Measurements from ENCODE around the gene ARHGAP24. TPM values are rescaled to one million over a fixed set of nuclear protein-coding genes. Genes with fewer than 3 reads are reported as not detected.
A peak's percentile ranks its signal among the peaks of the same experiment; 100 is the strongest.

The ARHGAP24 gene
- total and polyA plus RNA-seq, 3 donors from 2014 or later, result 5.7 to 9.9 (median 9.4) TPM

- Histone ChIP-seq H3K27me3 (no peaks in the 10 kb centered on the region), H3K4me1 (no peaks in the 10 kb centered on the region), H3K36me3 (ENCODE audit: low read depth, missing control alignments) (no peaks in the 10 kb centered on the region), H3K27ac (no peak overlapping the region), H3K4me3 (no peak overlapping the region), H3K9me3 (no peaks in the 10 kb centered on the region)
- intact Hi-C loops (cut with DNase I; ENCODE audit: low total_unique reads), result no loop called here
- DNase-seq, result no peak
- 95 to 98% methylated on average over 3 of the region's 3 CpGs for WGBS, 2 donors
- no peak for TF ChIP-seq POLR2A (IDR thresholded peaks at IDR 0.05)
- no peak for TF ChIP-seq CTCF (IDR thresholded peaks at IDR 0.05)
Observed at GRCh38 chr4:85774489-85774888, 299.5 kb downstream of the ARHGAP24 start.

GRCh38 chr4:85776096-85776495, 301.1 kb downstream of the ARHGAP24 start:
- Histone ChIP-seq H3K36me3 (ENCODE audit: low read depth, missing control alignments) (no peaks in the 10 kb centered on the region), H3K4me1 (no peaks in the 10 kb centered on the region), H3K27me3 (no peaks in the 10 kb centered on the region), H3K9me3 (no peaks in the 10 kb centered on the region), H3K27ac (no peak overlapping the region), H3K4me3 (no peak overlapping the region)
- intact Hi-C loops (cut with DNase I; ENCODE audit: low total_unique reads), result no loop called here
- TF ChIP-seq POLR2A (IDR thresholded peaks at IDR 0.05) (no peak), CTCF (IDR thresholded peaks at IDR 0.05) (no peak)
- DNase-seq, result no peak
- 73 to 77% methylated on average over 2 of the region's 2 CpGs for WGBS, 2 donors

- H3K27me3 ChIP-seq, result no peaks in the 10 kb centered on the region
- H3K36me3 ChIP-seq (ENCODE audit: low read depth, missing control alignments), result no peaks in the 10 kb centered on the region
- WGBS, 2 donors, result 82 to 89% methylated on average over 1 of the region's 1 CpG
- H3K9me3 ChIP-seq, result no peaks in the 10 kb centered on the region
- no peaks in the 10 kb centered on the region for H3K4me1 ChIP-seq
- intact Hi-C loops (cut with DNase I; ENCODE audit: low total_unique reads), result no loop called here
- no peak for TF ChIP-seq POLR2A (IDR thresholded peaks at IDR 0.05)
- no peak for TF ChIP-seq CTCF (IDR thresholded peaks at IDR 0.05)
- no peak overlapping the region for H3K4me3 ChIP-seq
- no peak for DNase-seq
- no peak overlapping the region for H3K27ac ChIP-seq
Observed at GRCh38 chr4:85776579-85776978, 301.6 kb downstream of the ARHGAP24 start.

- H3K4me3 ChIP-seq, result peak overlapping the region in 1 of 2 donors; percentile 16
- no peaks in the 10 kb centered on the region for H3K27me3 ChIP-seq
- intact Hi-C loops (cut with DNase I; ENCODE audit: low total_unique reads), result no loop called here
- peak overlapping the region in 1 of 2 donors; percentile 34 for H3K27ac ChIP-seq
- WGBS, 2 donors, result 52 to 63% methylated on average over 3 of the region's 3 CpGs
- TF ChIP-seq POLR2A (IDR thresholded peaks at IDR 0.05), result no peak
- TF ChIP-seq CTCF (IDR thresholded peaks at IDR 0.05), result no peak
- DNase-seq, result no peak
- H3K4me1 ChIP-seq, result no peaks in the 10 kb centered on the region
- no peaks in the 10 kb centered on the region for H3K9me3 ChIP-seq
- H3K36me3 ChIP-seq (ENCODE audit: low read depth, missing control alignments), result no peaks in the 10 kb centered on the region
Observed at GRCh38 chr4:85777908-85778631, 303.1 kb downstream of the ARHGAP24 start.

GRCh38 chr4:85778632-85779131, 303.7 kb downstream of the ARHGAP24 start:
- 37 to 40% methylated on average over 3 of the region's 3 CpGs for WGBS, 2 donors
- Histone ChIP-seq H3K4me3 (peak overlapping the region in 1 of 2 donors; percentile 16), H3K4me1 (no peaks in the 10 kb centered on the region), H3K36me3 (ENCODE audit: low read depth, missing control alignments) (no peaks in the 10 kb centered on the region), H3K9me3 (no peaks in the 10 kb centered on the region), H3K27ac (peak overlapping the region; percentile 23 to 34), H3K27me3 (no peaks in the 10 kb centered on the region)
- no peak for DNase-seq
- TF ChIP-seq POLR2A (IDR thresholded peaks at IDR 0.05) (no peak), CTCF (IDR thresholded peaks at IDR 0.05) (no peak)
- intact Hi-C loops (cut with DNase I; ENCODE audit: low total_unique reads), result no loop called here
